Neural progenitor cell (in vitro differentiated cells): Measurements from ENCODE around the gene NDUFA7.

Source experiments
- CTCF ChIP-seq: fragments of 200-600 bp; sonication (generic); IDR thresholded peaks from 2 replicates; pipeline ENCODE4 v1.5.1; 2017; ENCODE audit warnings: antibody characterized with exemption, mild to moderate bottlenecking
- EZH2 ChIP-seq: fragments of 200-600 bp; sonication (generic); IDR thresholded peaks from 2 replicates; pipeline ENCODE4 v1.6.1; 2017; ENCODE audit warnings: antibody characterized with exemption, mild to moderate bottlenecking, moderate library complexity

DNA sequence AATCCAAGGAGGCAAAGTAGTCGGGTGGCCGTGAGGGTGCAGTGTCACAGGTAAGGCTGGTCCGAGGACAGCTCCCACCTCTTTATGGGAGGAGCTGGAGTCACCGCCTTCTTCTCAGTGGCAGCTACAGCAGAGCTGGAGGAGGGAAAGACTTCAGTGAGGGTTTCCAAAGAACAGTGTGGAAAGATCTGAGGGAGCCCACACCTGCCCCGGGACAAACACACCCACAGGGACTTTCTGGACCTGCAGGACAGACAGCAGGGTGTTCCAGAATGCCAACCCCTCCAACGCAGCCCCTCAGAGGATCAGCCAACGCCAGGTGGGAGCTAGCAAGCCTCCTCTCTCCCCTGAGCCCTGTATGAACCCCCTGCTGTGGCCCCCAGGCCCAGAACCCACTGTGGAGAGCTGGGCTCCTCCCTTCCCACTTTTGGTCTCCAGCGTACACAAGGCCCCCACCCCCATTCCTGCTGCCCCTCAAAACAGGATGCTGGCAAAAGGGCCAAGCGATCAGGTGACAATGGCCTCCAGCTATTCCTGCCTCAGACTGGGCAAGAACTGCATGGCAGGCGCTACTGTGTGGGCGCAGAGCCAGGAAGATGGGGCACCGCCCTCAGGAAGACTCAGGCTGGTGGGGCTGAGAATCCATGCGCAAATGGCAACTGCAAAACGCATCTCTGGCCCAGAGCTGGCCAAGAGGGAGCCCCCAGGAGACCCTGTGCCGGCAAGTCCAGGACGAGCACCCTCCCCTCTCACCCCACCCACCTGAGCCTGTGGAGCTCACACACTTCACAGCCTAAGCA, 9.5 kb downstream of the NDUFA7 start:
- no peak for TF ChIP-seq CTCF
- TF ChIP-seq EZH2, result no peak
